Left lung (tissue), 10 donors: Measurements from ENCODE around the gene STIMATE. TPM values are rescaled to one million over a fixed set of nuclear protein-coding genes. Genes with fewer than 3 reads are reported as not detected.

Source experiments
- ATAC-seq: fragments of 200-7000 bp; cut with Tn5 transposase; one replicate; pipeline ENCODE4 v1.9.1; 2020; ENCODE audit warnings: moderate library complexity
- DNase-seq, 4 donors: peaks; one replicate each; pipeline ENCODE4 v3.0.0-alpha.2; 2013 to 2020
- H3K27ac ChIP-seq, 2 donors: fragments of 200-600 bp; sonication (generic) in 1 of 2; one replicate each; pipeline versions ENCODE4 v1.5.0 to v1.8.0; 2020 to 2021
- H3K27me3 ChIP-seq, 2 donors: fragments of 200-600 bp; sonication (generic) in 1 of 2; one replicate each; pipeline versions ENCODE4 v1.5.0 to v1.8.0; 2020 to 2021
- H3K36me3 ChIP-seq, 2 donors: fragments of 200-600 bp; sonication (generic) in 1 of 2; one replicate each; pipeline versions ENCODE4 v1.5.0 to v1.8.0; 2020 to 2021
- H3K4me1 ChIP-seq, 2 donors: fragments of 200-600 bp; one replicate each; pipeline ENCODE4 v1.8.0; 2021
- H3K4me3 ChIP-seq, 2 donors: fragments of 200-600 bp; sonication (generic) in 1 of 2; one replicate each; pipeline versions ENCODE4 v1.5.0 to v1.8.0; 2020 to 2021; ENCODE audit warnings: mild to moderate bottlenecking in 1 of 2
- H3K9me3 ChIP-seq, 2 donors: fragments of 200-600 bp; sonication (generic) in 1 of 2; one replicate each; pipeline versions ENCODE4 v1.5.0 to v1.8.0; 2020 to 2021
- intact Hi-C, 2 donors: fragments of 100-400 bp; cut with DNase I; formaldehyde crosslinking; loops; one replicate each; pipeline versions ENCODE4 v1.11.2 to v1.14.2; 2022
- polyA plus RNA-seq, 6 donors: library from polyadenylated mRNA; unstranded; fragments of 120-200 nt; gene quantifications; one replicate each; pipeline ENCODE4 v1.2.1, GENCODE V29; 2013; ENCODE audit not compliant: insufficient read length in 6 of 6
- total RNA-seq, 2 donors: library from RNA; stranded (reverse); fragmentation: NEBNext Ultra II Directional; extraction: Animal tissue kit (Norgen Biotek cat#: 25700); gene quantifications; one replicate each; pipeline ENCODE4 v1.2.1, GENCODE V29; 2021
- TF ChIP-seq, protein P1 (sequence below), 2 donors: fragments of 200-600 bp; sonication (generic) in 1 of 2; IDR thresholded peaks; one replicate each; pipeline versions ENCODE4 v1.5.0 to v1.8.0; 2021; ENCODE audit warnings: antibody characterized with exemption in 2 of 2
- donor health status: DM: no; HTN: yes; CAD: no.
- donor health status: DM: no; HTN: no; CAD: no.

The STIMATE gene
- total and polyA plus RNA-seq, 8 donors, result 11.6 to 28.3 (median 15.8) TPM

DNA sequence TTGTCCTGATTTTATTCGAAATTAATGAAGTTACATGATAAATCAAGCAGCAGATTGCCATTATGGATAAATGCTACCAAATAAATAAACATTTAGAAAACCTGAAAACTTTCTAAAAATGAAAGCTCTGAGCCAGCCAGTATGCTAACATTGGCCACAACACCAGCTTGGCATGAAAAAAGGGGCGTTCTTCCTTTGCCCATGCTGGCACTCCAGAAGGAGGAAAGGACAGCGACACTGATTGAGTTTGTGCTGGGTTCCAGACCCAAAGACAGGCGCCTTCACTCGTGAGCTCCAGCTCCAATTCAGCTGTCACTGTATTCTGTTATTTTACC, 5.1 kb downstream of the STIMATE start:
- H3K36me3 ChIP-seq, result no peaks in the 10 kb centered on the region
- H3K4me3 ChIP-seq, result no peak overlapping the region
- H3K9me3 ChIP-seq, result no peaks in the 10 kb centered on the region
- intact Hi-C loops, result no loop called here
- no peaks in the 10 kb centered on the region for H3K27me3 ChIP-seq
- H3K27ac ChIP-seq, result peak overlapping the region; percentile 48 to 77
- TF ChIP-seq, protein P1, sequence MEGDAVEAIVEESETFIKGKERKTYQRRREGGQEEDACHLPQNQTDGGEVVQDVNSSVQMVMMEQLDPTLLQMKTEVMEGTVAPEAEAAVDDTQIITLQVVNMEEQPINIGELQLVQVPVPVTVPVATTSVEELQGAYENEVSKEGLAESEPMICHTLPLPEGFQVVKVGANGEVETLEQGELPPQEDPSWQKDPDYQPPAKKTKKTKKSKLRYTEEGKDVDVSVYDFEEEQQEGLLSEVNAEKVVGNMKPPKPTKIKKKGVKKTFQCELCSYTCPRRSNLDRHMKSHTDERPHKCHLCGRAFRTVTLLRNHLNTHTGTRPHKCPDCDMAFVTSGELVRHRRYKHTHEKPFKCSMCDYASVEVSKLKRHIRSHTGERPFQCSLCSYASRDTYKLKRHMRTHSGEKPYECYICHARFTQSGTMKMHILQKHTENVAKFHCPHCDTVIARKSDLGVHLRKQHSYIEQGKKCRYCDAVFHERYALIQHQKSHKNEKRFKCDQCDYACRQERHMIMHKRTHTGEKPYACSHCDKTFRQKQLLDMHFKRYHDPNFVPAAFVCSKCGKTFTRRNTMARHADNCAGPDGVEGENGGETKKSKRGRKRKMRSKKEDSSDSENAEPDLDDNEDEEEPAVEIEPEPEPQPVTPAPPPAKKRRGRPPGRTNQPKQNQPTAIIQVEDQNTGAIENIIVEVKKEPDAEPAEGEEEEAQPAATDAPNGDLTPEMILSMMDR (IDR thresholded peaks at IDR 0.05), result no peak
- no peak for DNase-seq
- ATAC-seq, result no peak
- peaks cover 35 to 63% of the 10 kb centered on the region in 2 donors for H3K4me1 ChIP-seq

DNA sequence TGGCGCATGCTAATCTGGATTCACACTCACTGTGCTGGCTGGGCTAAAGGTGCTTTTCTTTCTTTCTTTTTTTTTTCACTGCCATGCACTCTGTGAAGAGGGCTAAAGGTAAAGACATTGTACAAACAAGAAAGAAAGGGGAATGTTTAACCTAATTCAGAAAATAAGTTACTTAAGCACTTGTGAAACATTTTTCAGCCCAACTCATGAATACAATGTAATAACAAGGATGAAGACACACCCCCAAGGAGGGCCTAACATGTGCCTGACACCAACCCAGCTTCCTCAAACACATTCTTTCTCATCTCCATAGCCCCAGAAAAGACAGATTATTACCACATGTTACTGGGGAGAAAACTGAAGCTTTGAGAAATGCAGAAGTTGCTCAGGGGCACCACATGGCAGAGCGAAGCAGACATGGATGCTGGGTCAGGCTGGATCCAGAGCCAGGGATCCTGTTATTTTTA, 5.7 kb downstream of the STIMATE start:
- Histone ChIP-seq H3K27me3 (no peaks in the 10 kb centered on the region), H3K4me1 (peaks cover 34 to 64% of the 10 kb centered on the region in 2 donors), H3K9me3 (no peaks in the 10 kb centered on the region), H3K36me3 (no peaks in the 10 kb centered on the region), H3K4me3 (no peak overlapping the region), H3K27ac (peak overlapping the region; percentile 48 to 77)
- TF ChIP-seq, protein P1 (IDR thresholded peaks at IDR 0.05), result no peak
- peak in 2 of 4 donors; percentile 39 to 50 for DNase-seq
- peak; percentile 67 for ATAC-seq
- intact Hi-C loops, result no loop called here

DNA sequence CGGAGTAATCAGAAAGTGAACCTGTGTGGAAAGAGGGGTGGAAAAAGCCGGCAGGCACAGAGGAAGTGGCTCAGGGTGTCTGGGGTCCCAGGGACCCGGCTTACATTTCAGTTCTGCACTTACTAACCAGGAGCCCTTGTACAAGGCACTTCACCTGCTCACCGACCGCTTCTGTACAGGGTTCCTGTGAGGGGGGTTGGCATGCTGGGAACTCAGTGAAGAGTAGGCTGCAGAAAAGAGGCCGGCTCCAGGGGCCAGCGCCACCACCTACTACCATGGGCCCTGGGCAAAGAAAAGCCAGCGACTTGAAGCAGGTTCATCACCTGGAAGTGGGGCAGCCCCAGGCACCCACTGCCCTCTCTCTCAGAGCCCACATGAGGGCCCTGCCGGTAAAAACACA, 6.2 kb downstream of the STIMATE start:
- Histone ChIP-seq H3K4me1 (peaks cover 29 to 59% of the 10 kb centered on the region in 2 donors), H3K27ac (peak overlapping the region; percentile 37 to 77), H3K27me3 (no peaks in the 10 kb centered on the region), H3K9me3 (no peaks in the 10 kb centered on the region), H3K36me3 (no peaks in the 10 kb centered on the region), H3K4me3 (no peak overlapping the region)
- ATAC-seq, result peak; percentile 80
- DNase-seq, result peak in 3 of 4 donors; percentile 49 to 71 (median 50)
- intact Hi-C loops, result no loop called here
- TF ChIP-seq, protein P1 (IDR thresholded peaks at IDR 0.05), result no peak

DNA sequence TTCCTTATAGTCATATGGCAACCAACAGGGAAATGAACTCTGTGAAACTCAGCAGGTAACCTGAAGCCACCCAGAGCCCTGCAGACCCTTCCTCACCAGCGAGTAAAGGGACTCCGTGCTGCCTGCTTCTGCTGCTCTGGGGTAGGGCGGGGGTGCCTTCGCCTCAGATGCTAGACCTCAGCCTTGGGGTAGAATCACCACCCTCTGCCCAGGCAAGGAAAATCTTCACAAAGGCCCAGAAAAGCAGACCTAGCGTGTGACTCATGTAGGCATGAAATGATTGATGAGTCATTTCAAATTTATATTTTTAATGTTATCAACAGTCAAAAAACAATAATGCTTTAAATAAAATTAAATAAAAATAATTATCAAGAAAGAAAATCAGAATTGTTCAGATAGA, 6.6 kb downstream of the STIMATE start:
- Histone ChIP-seq H3K4me1 (peaks cover 26 to 55% of the 10 kb centered on the region in 2 donors), H3K27me3 (no peaks in the 10 kb centered on the region), H3K27ac (peak overlapping the region; percentile 37 to 77), H3K4me3 (no peak overlapping the region), H3K36me3 (peaks cover 0 to under 1% of the 10 kb centered on the region in 2 donors), H3K9me3 (no peaks in the 10 kb centered on the region)
- TF ChIP-seq, protein P1 (IDR thresholded peaks at IDR 0.05), result no peak
- DNase-seq, result no peak
- no peak for ATAC-seq
- intact Hi-C loops, result no loop called here

DNA sequence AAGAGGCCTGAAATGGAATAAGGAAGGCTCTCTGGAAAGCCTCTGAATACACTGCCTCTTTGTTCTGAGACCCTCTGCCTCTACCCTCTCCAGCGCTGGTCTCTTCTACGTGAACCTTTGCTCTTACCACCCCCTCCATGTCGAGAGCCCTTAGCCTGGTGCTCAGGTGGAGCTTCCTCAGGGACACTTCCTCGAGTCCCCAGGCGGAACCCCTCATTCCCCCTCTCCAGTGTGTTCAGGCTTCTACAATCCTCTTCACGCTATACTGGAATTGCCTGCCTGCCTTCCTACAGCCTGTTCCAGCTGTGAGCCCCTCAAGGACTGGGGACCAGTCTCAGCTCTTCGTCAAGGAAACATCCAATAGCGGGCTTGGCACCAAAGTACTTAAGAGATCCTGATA, 7.4 kb downstream of the STIMATE start:
- intact Hi-C loops, result no loop called here
- TF ChIP-seq, protein P1 (IDR thresholded peaks at IDR 0.05), result no peak
- Histone ChIP-seq H3K4me1 (peaks cover 26 to 48% of the 10 kb centered on the region in 2 donors), H3K27me3 (no peaks in the 10 kb centered on the region), H3K4me3 (no peak overlapping the region), H3K9me3 (no peaks in the 10 kb centered on the region), H3K36me3 (peaks cover 0 to 3% of the 10 kb centered on the region in 2 donors), H3K27ac (no peak overlapping the region)
- DNase-seq (no peak), ATAC-seq (peak; percentile 11)
